ENCODE measurements around the gene CHRD.
A peak's percentile ranks its signal among the peaks of the same experiment; 100 is the strongest.

Gene CHRD

GRCh38 chr3:184384342-184384741, 4.5 kb downstream of the CHRD start:
- DNase-seq = no peak

- no peak for DNase-seq
Observed at GRCh38 chr3:184384856-184385422, 5.1 kb downstream of the CHRD start.

GRCh38 chr3:184386047-184386806, 6.4 kb downstream of the CHRD start:
- DNase-seq = no peak

GRCh38 chr3:184387174-184387714, 7.4 kb downstream of the CHRD start:
- DNase-seq = no peak

- DNase-seq = no peak
Observed at GRCh38 chr3:184388164-184388935, 8.5 kb downstream of the CHRD start.

GRCh38 chr3:184388936-184389230, 9.0 kb downstream of the CHRD start:
- DNase-seq = no peak

GRCh38 chr3:184389384-184389783, 9.5 kb downstream of the CHRD start:
- no peak for DNase-seq

GRCh38 chr3:184389935-184390528, 10.2 kb downstream of the CHRD start:
- no peak for DNase-seq

GRCh38 chr3:184391266-184391665, 11.4 kb downstream of the CHRD start:
- no peak for DNase-seq

GRCh38 chr3:184395320-184395660, 15.4 kb downstream of the CHRD start:
- no peak for DNase-seq

- DNase-seq = no peak
Observed at GRCh38 chr3:184399410-184399809, 19.6 kb downstream of the CHRD start.

- DNase-seq = no peak
Observed at GRCh38 chr3:184405075-184406030, 25.5 kb downstream of the CHRD start.

- DNase-seq = no peak
Observed at GRCh38 chr3:184409331-184409926, 29.6 kb downstream of the CHRD start.

GRCh38 chr3:184409946-184410500, 30.2 kb downstream of the CHRD start:
- no peak for DNase-seq

- no peak for DNase-seq
Observed at GRCh38 chr3:184414418-184415202, 34.8 kb downstream of the CHRD start.

- DNase-seq = no peak
Observed at GRCh38 chr3:184415203-184415490, 35.3 kb downstream of the CHRD start.

- peak; percentile 18 to 64 (median 53) for DNase-seq
Observed at GRCh38 chr3:184417619-184418327, 37.9 kb downstream of the CHRD start.

- DNase-seq = no peak
Observed at GRCh38 chr3:184419171-184419570, 39.3 kb downstream of the CHRD start.

GRCh38 chr3:184423561-184423960, 43.7 kb downstream of the CHRD start:
- DNase-seq = no peak

- no peak for DNase-seq
Observed at GRCh38 chr3:184426691-184427141, 46.9 kb downstream of the CHRD start.
